ENCODE measurements around the gene FH. TPM values are rescaled to one million over a fixed set of nuclear protein-coding genes. Genes with fewer than 3 reads are reported as not detected.

Gene FH
- polyA plus RNA-seq, 2 donors, result 39.5 to 58.6 TPM

DNA sequence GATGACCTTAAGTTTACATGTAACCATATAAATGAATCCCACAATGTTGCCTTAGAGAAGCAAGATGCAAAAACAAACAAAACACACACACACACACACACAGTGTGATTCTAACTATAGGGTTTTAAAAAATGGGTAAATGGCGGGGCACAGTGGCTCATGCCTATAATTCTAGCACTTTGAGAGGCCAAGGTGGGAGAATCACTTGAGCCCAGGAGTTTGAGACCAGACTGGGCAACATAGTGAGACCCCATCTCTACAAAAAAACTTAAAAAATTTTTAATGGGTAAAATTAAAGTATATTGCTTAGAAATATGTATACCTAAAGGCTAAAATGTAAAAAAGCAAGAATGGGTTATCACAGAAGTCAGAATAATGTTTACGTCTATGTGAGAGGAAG is 28.5 kb upstream of the FH start:
- WGBS, 2 donors, result 48 to 78% methylated on average over 2 of the region's 2 CpGs
- H3K4me3 ChIP-seq (ENCODE audit: low read depth in 1 of 2, low read length in 2 of 2), result no peak overlapping the region
- no peaks in the 10 kb centered on the region for H3K36me3 ChIP-seq (ENCODE audit: control insufficient read depth in 2 of 2, insufficient read depth in 2 of 2, low read length in 1 of 2)
- H3K27ac ChIP-seq (ENCODE audit: low read depth in 2 of 2, low read length in 1 of 2), result no peak overlapping the region
- H3K4me1 ChIP-seq (ENCODE audit: control insufficient read depth in 2 of 2, insufficient read depth in 2 of 2, low read length in 1 of 2), result no peaks in the 10 kb centered on the region
- H3K27me3 ChIP-seq (ENCODE audit: control insufficient read depth in 1 of 2, insufficient read depth in 2 of 2, low read length in 2 of 2), result no peaks in the 10 kb centered on the region
- H3K9me3 ChIP-seq (ENCODE audit: control insufficient read depth in 2 of 2, insufficient read depth in 1 of 2, low read depth in 1 of 2, low read length in 1 of 2), result no peaks in the 10 kb centered on the region

- WGBS, 2 donors, result 56 to 60% methylated on average over 7 of the region's 7 CpGs
- H3K36me3 ChIP-seq (ENCODE audit: control insufficient read depth in 2 of 2, insufficient read depth in 2 of 2, low read length in 1 of 2), result no peaks in the 10 kb centered on the region
- H3K27ac ChIP-seq (ENCODE audit: low read depth in 2 of 2, low read length in 1 of 2), result no peak overlapping the region
- H3K9me3 ChIP-seq (ENCODE audit: control insufficient read depth in 2 of 2, insufficient read depth in 1 of 2, low read depth in 1 of 2, low read length in 1 of 2), result no peaks in the 10 kb centered on the region
- H3K4me1 ChIP-seq (ENCODE audit: control insufficient read depth in 2 of 2, insufficient read depth in 2 of 2, low read length in 1 of 2), result no peaks in the 10 kb centered on the region
- H3K4me3 ChIP-seq (ENCODE audit: low read depth in 1 of 2, low read length in 2 of 2), result no peak overlapping the region
- H3K27me3 ChIP-seq (ENCODE audit: control insufficient read depth in 1 of 2, insufficient read depth in 2 of 2, low read length in 2 of 2), result no peaks in the 10 kb centered on the region
Observed at GRCh38 chr1:241542199-241542907, 22.8 kb upstream of the FH start.

DNA sequence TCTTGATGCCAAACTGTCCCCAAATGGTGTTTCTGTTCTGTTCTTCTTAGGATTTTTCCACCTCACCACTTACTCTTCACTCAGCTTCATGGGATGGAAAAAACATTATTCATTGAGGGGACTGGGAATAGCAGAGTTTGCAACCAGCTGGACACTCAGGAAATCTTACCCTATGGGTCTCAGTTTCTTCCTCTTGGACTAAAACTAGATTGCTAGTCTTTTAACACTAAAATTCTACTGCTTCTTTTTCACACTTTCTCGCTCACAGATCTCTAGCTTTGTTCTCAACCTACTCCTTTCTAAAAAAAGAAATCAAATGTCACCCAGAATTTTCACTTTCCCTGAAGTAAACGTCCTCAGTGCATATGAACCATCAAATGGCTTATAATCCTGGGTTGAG is 17.4 kb upstream of the FH start:
- no peaks in the 10 kb centered on the region for H3K36me3 ChIP-seq (ENCODE audit: control insufficient read depth in 2 of 2, insufficient read depth in 2 of 2, low read length in 1 of 2)
- H3K4me1 ChIP-seq (ENCODE audit: control insufficient read depth in 2 of 2, insufficient read depth in 2 of 2, low read length in 1 of 2), result no peaks in the 10 kb centered on the region
- H3K27me3 ChIP-seq (ENCODE audit: control insufficient read depth in 1 of 2, insufficient read depth in 2 of 2, low read length in 2 of 2), result no peaks in the 10 kb centered on the region
- 68 to 85% methylated on average over 2 of the region's 2 CpGs for WGBS, 2 donors
- H3K9me3 ChIP-seq (ENCODE audit: control insufficient read depth in 2 of 2, insufficient read depth in 1 of 2, low read depth in 1 of 2, low read length in 1 of 2), result no peaks in the 10 kb centered on the region
- H3K27ac ChIP-seq (ENCODE audit: low read depth in 2 of 2, low read length in 1 of 2), result no peak overlapping the region
- no peak overlapping the region for H3K4me3 ChIP-seq (ENCODE audit: low read depth in 1 of 2, low read length in 2 of 2)

DNA sequence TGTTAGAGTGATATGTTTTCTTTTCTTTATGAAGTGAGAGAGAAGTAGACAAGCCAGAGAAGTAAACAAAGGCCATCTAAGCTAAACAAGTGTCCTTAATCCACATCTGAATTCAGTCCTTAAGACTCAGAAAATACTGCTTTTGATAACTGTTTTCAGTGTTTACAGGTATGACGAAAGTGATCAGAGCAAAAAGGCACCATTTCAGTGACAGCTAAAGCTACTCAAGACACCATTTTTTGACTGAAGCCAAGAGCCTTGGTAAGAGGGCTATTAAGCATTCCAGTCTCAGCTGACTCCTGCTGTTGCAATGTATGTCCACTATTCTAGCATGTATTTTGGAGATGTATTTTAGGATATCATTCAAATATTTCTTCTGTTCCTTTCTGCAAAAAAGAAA is 16.7 kb upstream of the FH start:
- no peak overlapping the region for H3K4me3 ChIP-seq (ENCODE audit: low read depth in 1 of 2, low read length in 2 of 2)
- H3K27ac ChIP-seq (ENCODE audit: low read depth in 2 of 2, low read length in 1 of 2), result no peak overlapping the region
- H3K36me3 ChIP-seq (ENCODE audit: control insufficient read depth in 2 of 2, insufficient read depth in 2 of 2, low read length in 1 of 2), result no peaks in the 10 kb centered on the region
- no peaks in the 10 kb centered on the region for H3K9me3 ChIP-seq (ENCODE audit: control insufficient read depth in 2 of 2, insufficient read depth in 1 of 2, low read depth in 1 of 2, low read length in 1 of 2)
- no peaks in the 10 kb centered on the region for H3K27me3 ChIP-seq (ENCODE audit: control insufficient read depth in 1 of 2, insufficient read depth in 2 of 2, low read length in 2 of 2)
- 60 to 68% methylated on average over 1 of the region's 1 CpG for WGBS, 2 donors
- H3K4me1 ChIP-seq (ENCODE audit: control insufficient read depth in 2 of 2, insufficient read depth in 2 of 2, low read length in 1 of 2), result no peaks in the 10 kb centered on the region

GRCh38 chr1:241533326-241534115 is 14.0 kb upstream of the FH start:
- 69 to 74% methylated on average over 5 of the region's 5 CpGs for WGBS, 2 donors
- no peak overlapping the region for H3K27ac ChIP-seq (ENCODE audit: low read depth in 2 of 2, low read length in 1 of 2)
- no peaks in the 10 kb centered on the region for H3K4me1 ChIP-seq (ENCODE audit: control insufficient read depth in 2 of 2, insufficient read depth in 2 of 2, low read length in 1 of 2)

DNA sequence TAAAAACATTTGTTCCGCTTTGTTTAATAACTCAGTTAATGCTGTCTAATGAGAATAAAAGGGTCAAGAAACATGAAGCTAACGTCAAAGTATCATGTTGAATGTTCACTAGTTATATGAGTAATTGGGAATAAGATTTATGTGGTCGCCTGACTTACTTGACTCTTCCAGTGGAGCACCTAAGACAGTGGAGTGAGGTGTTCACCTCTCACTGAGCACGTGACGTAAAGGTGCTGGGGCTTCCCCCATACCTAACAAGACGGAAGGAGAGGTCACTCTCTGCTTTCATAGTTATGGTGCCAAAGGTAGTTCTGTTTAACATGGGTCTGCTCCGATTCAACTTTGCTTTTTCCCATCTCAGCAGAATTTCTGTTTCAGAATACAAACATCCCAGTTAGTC is 13.3 kb upstream of the FH start:
- Histone ChIP-seq H3K27me3 (ENCODE audit: control insufficient read depth in 1 of 2, insufficient read depth in 2 of 2, low read length in 2 of 2) (no peaks in the 10 kb centered on the region), H3K4me1 (ENCODE audit: control insufficient read depth in 2 of 2, insufficient read depth in 2 of 2, low read length in 1 of 2) (no peaks in the 10 kb centered on the region), H3K27ac (ENCODE audit: low read depth in 2 of 2, low read length in 1 of 2) (no peak overlapping the region), H3K4me3 (ENCODE audit: low read depth in 1 of 2, low read length in 2 of 2) (no peak overlapping the region), H3K9me3 (ENCODE audit: control insufficient read depth in 2 of 2, insufficient read depth in 1 of 2, low read depth in 1 of 2, low read length in 1 of 2) (no peaks in the 10 kb centered on the region), H3K36me3 (ENCODE audit: control insufficient read depth in 2 of 2, insufficient read depth in 2 of 2, low read length in 1 of 2) (no peaks in the 10 kb centered on the region)
- WGBS, 2 donors, result 83 to 84% methylated on average over 7 of the region's 7 CpGs

More at GRCh38 chr1:241533326-241534115, 14.0 kb upstream of the FH start:
- Histone ChIP-seq H3K4me3 (ENCODE audit: low read depth in 1 of 2, low read length in 2 of 2) (no peak overlapping the region), H3K27me3 (ENCODE audit: control insufficient read depth in 1 of 2, insufficient read depth in 2 of 2, low read length in 2 of 2) (no peaks in the 10 kb centered on the region), H3K9me3 (ENCODE audit: control insufficient read depth in 2 of 2, insufficient read depth in 1 of 2, low read depth in 1 of 2, low read length in 1 of 2) (no peaks in the 10 kb centered on the region), H3K36me3 (ENCODE audit: control insufficient read depth in 2 of 2, insufficient read depth in 2 of 2, low read length in 1 of 2) (no peaks in the 10 kb centered on the region)

DNA sequence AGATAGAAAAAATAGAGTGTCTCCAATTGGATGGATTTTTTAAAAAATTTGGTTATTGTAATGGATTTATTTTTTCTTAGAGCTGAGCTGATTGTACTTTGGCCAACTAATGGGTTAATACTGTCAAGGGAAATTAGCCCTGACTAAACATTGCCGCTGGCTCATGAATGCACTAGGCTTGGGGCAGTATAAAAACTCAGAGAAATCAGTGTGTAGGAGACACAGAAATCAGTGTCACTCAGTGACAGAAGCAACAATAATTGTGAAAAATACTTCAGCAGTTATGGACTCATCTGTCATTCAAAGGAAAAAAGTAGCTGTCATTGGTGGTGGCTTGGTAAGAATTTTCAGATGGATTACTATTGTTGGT is 12.6 kb upstream of the FH start, which contains the start of gene KMO:
TSS of gene KMO (plus strand) at position 217 of the 370 bp plus-strand sequence. CDS start at position 284, 67 bp downstream.
- Histone ChIP-seq H3K27ac (ENCODE audit: low read depth in 2 of 2, low read length in 1 of 2) (no peak within 1 kb of the TSS), H3K4me3 (ENCODE audit: low read depth in 1 of 2, low read length in 2 of 2) (peak within 1 kb of the TSS; percentile 11 to 51)

DNA sequence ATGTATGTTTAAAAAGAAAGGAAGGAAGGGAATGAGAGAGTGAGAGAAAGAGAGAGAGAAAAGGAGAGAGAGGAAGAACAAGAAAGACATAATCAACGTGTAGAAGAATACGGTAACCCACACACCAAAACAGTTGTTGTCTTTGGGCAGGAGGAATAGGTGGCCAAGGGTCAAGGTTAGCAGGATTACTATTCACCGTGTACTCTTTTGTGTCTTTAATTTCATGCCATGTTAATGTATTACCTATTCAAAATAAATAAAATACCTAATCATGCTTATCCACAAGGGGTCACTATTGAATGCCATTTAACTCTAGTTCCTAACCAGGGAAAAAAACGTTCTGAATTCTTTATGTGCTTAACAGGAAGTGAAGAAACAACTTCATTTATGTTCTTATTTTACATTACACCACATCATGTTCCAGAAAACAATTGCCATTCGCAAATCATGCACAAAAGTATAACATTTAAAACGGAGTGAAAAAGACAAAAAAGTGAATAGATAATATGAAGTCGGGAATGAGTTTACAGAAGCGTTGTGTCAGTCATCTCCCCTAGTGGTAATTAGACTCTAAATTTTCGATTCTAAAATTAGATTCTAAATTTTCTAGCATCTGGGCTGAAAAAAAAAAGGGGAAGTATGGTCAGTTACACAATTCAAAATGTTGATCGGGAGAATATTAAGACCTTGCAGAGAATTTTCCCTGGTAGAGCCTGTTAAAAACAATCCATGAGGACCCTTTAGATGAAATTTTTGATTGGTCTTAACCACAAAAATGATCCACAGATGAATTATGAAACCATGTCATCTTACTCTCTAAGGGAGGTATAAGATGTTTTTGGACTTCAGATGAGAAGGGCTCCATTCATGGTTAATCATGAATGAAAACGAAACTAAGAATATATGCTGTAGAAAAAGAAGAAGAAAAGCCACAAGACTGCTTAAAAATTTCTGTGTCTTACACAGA is 11.9 kb upstream of the FH start:
- Histone ChIP-seq H3K4me3 (ENCODE audit: low read depth in 1 of 2, low read length in 2 of 2) (peak overlapping the region in 1 of 2 donors; percentile 51), H3K36me3 (ENCODE audit: control insufficient read depth in 2 of 2, insufficient read depth in 2 of 2, low read length in 1 of 2) (no peaks in the 10 kb centered on the region)
- 6% methylated on average over 11 of the region's 11 CpGs for WGBS, 2 donors

More for the DNA sequence above, 12.6 kb upstream of the FH start, which contains the start of gene KMO:
- no peaks in the 10 kb centered on the region for H3K4me1 ChIP-seq (ENCODE audit: control insufficient read depth in 2 of 2, insufficient read depth in 2 of 2, low read length in 1 of 2)
- H3K9me3 ChIP-seq (ENCODE audit: control insufficient read depth in 2 of 2, insufficient read depth in 1 of 2, low read depth in 1 of 2, low read length in 1 of 2), result no peaks in the 10 kb centered on the region
- no peaks in the 10 kb centered on the region for H3K27me3 ChIP-seq (ENCODE audit: control insufficient read depth in 1 of 2, insufficient read depth in 2 of 2, low read length in 2 of 2)
- 4 to 5% methylated on average over 1 of the region's 1 CpG for WGBS, 2 donors
- H3K36me3 ChIP-seq (ENCODE audit: control insufficient read depth in 2 of 2, insufficient read depth in 2 of 2, low read length in 1 of 2), result no peaks in the 10 kb centered on the region

GRCh38 chr1:241527146-241527545 is 7.6 kb upstream of the FH start:
- Histone ChIP-seq H3K36me3 (ENCODE audit: control insufficient read depth in 2 of 2, insufficient read depth in 2 of 2, low read length in 1 of 2) (no peaks in the 10 kb centered on the region), H3K4me1 (ENCODE audit: control insufficient read depth in 2 of 2, insufficient read depth in 2 of 2, low read length in 1 of 2) (no peaks in the 10 kb centered on the region), H3K27me3 (ENCODE audit: control insufficient read depth in 1 of 2, insufficient read depth in 2 of 2, low read length in 2 of 2) (no peaks in the 10 kb centered on the region), H3K4me3 (ENCODE audit: low read depth in 1 of 2, low read length in 2 of 2) (no peak overlapping the region), H3K27ac (ENCODE audit: low read depth in 2 of 2, low read length in 1 of 2) (no peak overlapping the region), H3K9me3 (ENCODE audit: control insufficient read depth in 2 of 2, insufficient read depth in 1 of 2, low read depth in 1 of 2, low read length in 1 of 2) (no peaks in the 10 kb centered on the region)
- WGBS, 2 donors, result 76 to 79% methylated on average over 3 of the region's 3 CpGs

More for the DNA sequence above, 11.9 kb upstream of the FH start:
- Histone ChIP-seq H3K9me3 (ENCODE audit: control insufficient read depth in 2 of 2, insufficient read depth in 1 of 2, low read depth in 1 of 2, low read length in 1 of 2) (no peaks in the 10 kb centered on the region), H3K27me3 (ENCODE audit: control insufficient read depth in 1 of 2, insufficient read depth in 2 of 2, low read length in 2 of 2) (no peaks in the 10 kb centered on the region), H3K4me1 (ENCODE audit: control insufficient read depth in 2 of 2, insufficient read depth in 2 of 2, low read length in 1 of 2) (no peaks in the 10 kb centered on the region), H3K27ac (ENCODE audit: low read depth in 2 of 2, low read length in 1 of 2) (no peak overlapping the region)

All from esophagus (tissue), 2 donors.